Eye (tissue), 1 donor: ENCODE data around the gene SERPINB7.
"Not testable (repeated sequence)": the region's sequence is repeated elsewhere in the genome, so short reads cannot be mapped to it uniquely, and the experiment has no call there.

Experiments used
- DNase-seq: peaks from one replicate; pipeline ENCODE4 v3.0.0-alpha.2; 2015

Gene SERPINB7

DNA sequence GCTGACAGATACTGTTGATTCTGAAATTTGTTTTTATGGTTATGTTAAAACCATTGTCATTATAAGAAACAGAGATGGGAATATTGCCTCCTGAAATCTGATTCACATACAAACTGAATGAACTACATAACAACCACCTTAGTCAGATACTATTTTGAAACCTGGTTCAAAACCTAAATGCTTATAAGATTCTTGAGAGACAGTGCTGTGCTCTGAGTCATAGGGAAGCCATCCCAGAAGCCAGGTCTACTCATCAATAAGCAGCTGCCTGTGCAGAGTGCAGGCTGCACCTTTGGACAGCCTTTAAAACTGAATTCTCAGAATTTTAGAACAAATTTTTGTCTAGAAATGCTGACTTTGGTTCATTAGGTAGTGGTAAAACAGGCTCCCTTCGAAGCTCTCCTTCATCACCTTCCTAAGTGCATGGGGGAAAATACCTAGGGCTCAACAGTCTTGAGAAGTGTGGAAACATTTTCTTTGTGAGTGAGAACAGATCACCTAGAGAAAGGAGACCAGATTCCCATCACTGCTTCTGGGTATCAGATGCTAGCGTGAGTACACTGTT lies at the start of gene SERPINB7:
Gene SERPINB7, plus strand, starts transcription at position 253 of the 565 bp plus-strand sequence. CDS start 6,955 bp downstream, outside the sequence.
- DNase-seq: no peak

DNA sequence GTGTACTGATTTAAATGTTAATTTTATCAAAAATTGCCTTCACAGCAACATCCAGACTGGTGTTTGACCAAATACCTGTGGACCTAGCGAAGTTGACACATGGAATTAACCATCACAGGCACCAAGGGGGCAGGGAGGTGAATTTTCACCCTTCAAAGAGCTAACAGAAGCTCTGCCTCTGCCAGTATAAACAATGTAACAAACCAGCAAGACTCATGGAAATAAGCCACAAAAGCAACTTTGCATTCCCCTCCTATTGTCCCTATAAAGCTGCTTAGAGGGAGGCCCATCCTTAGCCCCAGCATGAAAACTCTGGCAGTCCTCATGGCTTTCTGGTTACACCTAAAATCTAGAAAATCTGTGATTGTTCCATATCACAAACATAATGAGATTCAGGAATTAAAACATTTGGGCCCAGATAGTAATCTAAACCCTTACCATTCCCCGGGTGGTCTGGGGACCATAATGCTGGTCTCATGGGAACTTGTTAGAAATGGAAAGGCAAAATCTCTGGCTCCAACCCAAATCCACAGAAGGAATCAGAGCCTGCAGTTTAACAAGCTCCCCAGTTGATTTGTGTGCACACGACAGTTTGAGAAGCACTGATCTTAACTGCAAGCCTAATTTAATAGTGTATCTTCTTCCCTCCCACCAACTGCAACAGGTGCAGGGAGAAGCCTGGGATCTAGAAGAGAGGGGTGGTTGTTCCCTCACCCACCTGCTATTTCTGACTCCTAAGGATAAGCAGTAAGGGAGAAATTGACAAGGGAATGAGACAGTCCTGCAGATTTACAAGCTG lies 49.3 kb upstream of the SERPINB7 start:
- DNase-seq: peak; percentile 6

- DNase-seq: no peak
Observed at GRCh38 chr18:63730773-63731172, 44.4 kb upstream of the SERPINB7 start.

DNA sequence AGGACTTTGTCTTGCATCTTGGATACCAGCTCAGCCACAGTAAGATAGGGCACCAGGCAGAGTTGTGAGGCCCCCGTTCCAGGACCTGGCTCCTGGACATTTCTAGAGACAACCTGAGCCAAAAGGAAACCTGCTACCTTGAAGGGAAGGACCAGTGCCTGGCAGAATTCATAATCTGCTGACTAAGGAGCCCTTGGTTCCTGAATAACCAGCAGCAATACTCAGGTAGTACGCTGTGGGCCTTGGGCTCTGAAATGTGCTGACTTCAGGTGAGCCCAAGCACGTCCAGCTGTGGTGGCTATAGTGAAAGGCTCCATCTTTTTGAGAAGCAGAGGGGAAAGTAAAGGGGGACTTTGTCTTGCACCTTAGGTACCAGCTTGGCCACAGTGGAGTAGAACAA lies 44.0 kb upstream of the SERPINB7 start:
- no peak for DNase-seq

- DNase-seq: peak; percentile 2
Observed at GRCh38 chr18:63736876-63737275, 38.3 kb upstream of the SERPINB7 start.

- DNase-seq: peak; percentile 17
Observed at GRCh38 chr18:63741769-63742168, 33.4 kb upstream of the SERPINB7 start.

DNA sequence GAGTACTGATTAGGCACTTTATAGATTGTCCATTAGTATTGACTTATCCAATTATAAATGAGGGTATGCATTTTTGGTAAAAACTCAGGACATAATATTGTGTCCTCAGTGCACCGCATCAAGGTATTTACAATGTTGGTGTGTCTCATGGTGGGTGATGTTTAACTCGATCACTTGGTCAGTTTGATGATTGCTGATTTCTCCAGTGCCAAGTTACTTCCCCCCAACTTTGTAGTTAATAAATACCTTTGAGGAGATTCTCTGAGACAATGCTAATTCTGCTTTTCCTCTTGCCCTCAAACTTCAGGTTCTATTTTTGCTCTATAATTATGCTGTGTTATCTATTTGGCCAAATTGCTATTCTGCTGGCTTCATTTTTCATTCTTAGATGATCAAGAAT lies 28.2 kb upstream of the SERPINB7 start:
- DNase-seq: no peak

GRCh38 chr18:63749489-63749888 lies 25.7 kb upstream of the SERPINB7 start:
- DNase-seq: no peak

DNA sequence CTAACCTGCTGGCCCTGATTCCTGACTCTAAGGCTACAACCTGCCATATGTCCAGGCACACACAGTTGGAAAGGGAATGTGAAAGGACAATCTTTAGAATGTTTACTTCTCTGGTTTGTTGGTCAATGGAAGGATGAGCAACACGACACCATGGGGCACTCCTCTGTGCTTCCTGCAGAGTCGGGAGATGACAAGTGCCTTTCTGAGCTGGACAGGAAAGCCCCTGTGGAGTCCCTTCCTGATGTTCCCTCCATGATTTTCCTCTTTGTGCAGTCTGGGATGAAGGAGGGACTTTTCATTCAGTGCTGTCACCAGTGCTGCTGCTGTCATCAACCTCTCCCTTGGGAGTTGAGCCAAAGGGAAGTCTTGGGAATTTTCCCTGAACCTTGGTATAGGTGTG lies 22.6 kb upstream of the SERPINB7 start:
- no peak for DNase-seq

DNA sequence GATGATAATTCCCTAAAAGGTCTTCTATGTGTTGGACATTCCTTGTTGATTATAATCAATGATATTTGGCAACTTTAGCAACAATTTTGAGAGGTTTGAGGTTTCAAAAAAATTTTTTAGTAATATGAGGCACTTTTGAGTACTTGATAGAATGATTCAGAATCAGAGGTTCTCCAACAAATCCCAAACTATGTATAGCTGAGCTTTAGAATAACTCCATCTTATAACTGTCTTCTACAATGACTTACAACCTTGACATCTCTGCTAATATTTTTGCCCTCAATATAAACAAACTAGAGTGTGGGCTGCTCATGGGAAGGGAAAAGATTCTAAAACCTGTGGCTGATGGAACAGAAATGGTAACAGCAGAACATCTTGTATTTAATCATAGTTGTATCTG lies 21.5 kb upstream of the SERPINB7 start:
- DNase-seq: no peak

DNA sequence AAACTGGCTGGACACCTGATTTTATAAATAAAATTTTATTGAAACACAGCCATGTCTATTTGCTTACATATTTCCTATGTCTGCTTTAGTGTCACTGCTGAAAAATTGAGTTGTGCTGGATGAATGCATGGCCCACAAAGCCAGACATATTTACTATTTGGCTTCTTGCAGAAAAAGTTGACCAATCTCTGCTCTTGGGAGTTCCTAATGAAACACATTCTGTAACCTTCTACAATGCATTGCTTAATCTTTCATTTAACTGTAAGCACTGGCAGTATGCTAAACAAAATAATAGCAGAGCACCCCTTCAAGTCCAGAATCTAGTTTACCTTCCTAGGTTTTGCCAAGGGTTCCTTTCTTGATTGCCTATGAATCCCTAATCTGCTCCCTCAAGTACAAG lies 17.7 kb upstream of the SERPINB7 start:
- DNase-seq: no peak

DNA sequence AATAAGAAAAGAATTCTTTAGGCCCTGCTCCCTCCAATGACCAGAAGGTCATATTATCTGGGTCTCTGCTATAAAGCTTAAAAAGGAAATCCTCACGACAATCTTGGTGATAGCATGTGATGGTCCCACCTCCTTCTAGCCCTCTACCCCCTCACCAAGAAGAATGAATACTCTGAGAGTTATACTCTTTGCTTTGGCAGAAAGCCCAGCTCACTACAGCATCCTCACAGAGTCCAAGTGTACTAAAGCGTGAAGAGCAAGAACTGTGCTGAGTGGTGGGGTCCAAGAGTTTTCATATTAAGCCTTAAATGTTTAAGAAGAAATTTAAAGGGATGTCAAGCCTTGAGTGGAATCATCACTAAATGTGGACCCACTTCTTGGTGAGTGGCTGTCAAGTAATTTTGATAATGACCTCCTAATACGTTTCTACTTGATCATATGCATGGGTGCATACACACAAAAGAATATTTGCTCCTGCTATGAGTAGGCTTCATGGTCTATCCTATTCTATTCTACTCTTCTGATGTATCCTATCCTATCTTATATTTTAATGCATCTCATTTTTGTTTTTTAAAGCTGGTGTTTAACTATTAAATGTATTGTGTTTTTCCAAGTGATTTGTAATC lies 16.5 kb upstream of the SERPINB7 start:
- DNase-seq: peak; percentile 93

DNA sequence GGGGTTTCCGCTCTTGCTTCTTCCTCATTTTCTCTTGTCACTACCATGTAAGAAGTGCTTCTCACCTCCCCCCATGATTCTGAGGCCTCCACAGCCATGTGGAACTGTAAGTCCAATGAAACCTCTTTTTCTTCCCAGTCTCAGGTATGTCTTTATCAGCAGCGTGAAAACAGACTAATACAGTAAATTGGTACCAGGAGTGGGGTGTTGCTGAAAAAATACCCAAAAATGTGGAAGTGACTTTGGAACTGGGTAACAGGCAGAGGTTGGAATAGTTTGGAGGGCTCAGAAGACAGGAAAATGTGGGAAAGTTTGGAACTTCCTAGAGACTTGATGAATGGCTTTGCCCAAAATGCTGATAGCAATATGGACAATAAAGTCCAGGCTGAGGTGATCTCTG lies 15.4 kb upstream of the SERPINB7 start:
- not testable (repeated sequence) for DNase-seq

GRCh38 chr18:63762518-63762917 lies 12.7 kb upstream of the SERPINB7 start:
- no peak for DNase-seq

GRCh38 chr18:63763831-63764600 lies 11.2 kb upstream of the SERPINB7 start:
- DNase-seq: no peak

DNA sequence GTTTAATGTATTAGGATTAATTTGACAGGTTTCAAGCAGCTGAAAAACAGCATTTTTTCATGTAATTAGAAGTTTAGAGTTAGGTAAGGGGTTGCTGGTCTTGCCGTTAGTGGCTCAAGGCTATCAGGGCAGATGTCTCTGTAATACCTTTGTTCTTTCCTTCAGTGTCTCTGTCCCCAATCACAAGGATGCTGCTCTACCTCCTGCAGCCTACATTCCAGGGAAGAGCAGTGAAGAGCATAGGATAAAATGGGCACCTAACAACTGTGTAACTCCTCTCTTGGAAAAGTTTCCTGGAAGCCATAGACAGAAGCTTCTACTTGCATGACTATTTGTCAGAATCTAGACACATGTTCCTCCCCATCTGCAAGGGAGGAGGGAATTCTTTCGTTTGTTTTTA lies 9.4 kb upstream of the SERPINB7 start:
- DNase-seq: no peak

DNA sequence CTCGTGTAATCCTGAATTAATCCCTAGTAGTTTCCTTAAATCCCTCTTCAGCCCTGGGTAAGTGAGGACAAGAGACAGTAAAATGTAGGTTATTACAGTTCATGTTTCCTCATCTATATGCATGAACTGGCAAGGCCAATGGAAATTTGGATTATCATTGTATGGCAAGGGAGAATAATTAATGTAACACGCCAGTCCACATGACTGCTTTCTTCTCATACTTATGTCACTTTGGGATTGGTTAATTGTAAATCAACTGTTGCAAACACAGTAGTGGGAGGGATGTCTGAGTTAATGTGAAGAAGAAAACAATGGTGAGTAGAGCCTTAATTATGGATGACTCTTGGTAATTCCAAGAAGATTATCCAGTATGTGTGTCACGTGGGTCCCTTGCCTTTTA lies 1.7 kb upstream of the SERPINB7 start:
- peak; percentile 27 for DNase-seq

- no peak for DNase-seq
Observed at GRCh38 chr18:63774511-63774910, 707 bp upstream of the SERPINB7 start.

- DNase-seq: no peak
Observed at GRCh38 chr18:63779386-63779785, 4.2 kb downstream of the SERPINB7 start.

DNA sequence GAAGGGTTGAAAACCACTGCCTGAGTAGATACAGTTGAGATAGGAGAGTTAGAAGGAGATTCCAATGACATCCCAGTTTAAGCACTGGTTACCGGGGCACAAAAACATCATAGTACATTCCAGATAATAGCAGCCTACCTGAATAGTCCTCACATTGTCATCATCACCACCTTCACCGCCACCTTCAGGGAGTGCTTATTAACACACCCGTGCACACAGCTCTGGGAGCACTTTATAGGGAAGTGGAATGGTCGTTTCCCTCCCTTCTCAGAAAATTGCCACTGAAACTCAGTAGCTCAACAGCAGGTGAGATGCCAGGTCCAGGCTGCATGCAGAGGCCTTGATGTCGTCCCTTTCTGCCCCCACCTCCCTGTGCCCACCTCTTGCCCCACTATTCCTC lies 8.2 kb downstream of the SERPINB7 start:
- no peak for DNase-seq

- DNase-seq: no peak
Observed at GRCh38 chr18:63784787-63785452, 9.7 kb downstream of the SERPINB7 start.

- DNase-seq: no peak
Observed at GRCh38 chr18:63787673-63788072, 12.5 kb downstream of the SERPINB7 start.
